ENCODE results near the gene ZCCHC2. TPM values are rescaled to one million over a fixed set of nuclear protein-coding genes. Genes with fewer than 3 reads are reported as not detected.

Gene ZCCHC2
- total RNA-seq: 15.0 and 15.8 TPM in 2 replicates

DNA sequence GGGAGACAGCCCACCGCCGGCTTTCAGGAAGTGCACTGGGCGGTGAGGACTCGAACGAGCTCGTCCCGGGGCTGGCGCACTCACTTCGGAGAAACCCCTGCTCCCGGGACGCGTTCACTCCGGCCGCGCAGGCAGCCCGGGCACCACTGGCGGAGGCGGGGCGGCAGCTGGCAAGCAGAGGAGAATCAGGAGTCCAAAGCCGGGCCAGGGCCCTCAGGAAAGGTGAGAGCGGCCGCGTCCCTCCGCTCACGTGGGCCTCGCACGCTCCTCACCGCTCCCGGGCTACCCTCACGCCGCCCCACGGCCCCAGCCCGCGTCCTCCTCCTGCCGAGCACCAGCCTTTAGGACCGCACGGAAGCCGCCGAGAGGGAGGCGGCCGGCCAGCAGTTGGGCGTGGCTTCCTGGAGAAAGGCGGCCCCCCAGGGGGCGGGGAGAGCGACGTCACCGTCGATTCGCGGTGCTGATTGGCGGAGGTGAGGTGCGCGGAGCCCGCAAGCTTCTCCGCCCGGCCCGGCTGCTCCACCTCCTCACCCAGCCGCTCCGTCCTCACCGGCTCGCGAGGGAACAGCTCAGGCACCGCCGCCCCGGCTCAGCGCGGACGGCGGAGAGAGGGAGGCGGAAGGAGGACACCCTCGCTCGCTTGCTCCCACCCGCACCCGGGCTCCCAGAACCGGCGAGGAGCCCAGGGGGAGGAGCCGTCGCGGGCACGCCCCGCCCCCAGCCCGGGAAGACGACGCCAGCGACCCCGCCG, at the start of gene ZCCHC2:
Gene ZCCHC2, plus strand, starts transcription at position 522 of the 751 bp plus-strand sequence. CDS start 400 bp downstream, outside the sequence.

Other genes starting within 250 kb of the ZCCHC2 start
- 43.0 and 49.1 TPM in 2 replicates for gene TNFRSF11A, start 197.7 kb upstream of the ZCCHC2 start, total RNA-seq
- gene PHLPP1, start 192.5 kb downstream of the ZCCHC2 start, total RNA-seq: 4.0 and 5.6 TPM in 2 replicates

Measured in dermis lymphatic vessel endothelial cell (primary cell).